A673 (cell line): Measurements from ENCODE around the gene MRPL57.

Experiments used
- EZH2 ChIP-seq: fragments of 200-600 bp; sonication (generic); IDR thresholded peaks from 2 replicates; pipeline ENCODE4 v1.6.1; 2017; ENCODE audit warnings: borderline replicate concordance, low read depth, mild to moderate bottlenecking, mixed read lengths, antibody characterized with exemption, low read length; ENCODE audit not compliant: poor library complexity, severe bottlenecking
- TF ChIP-seq, protein P1 (sequence below): fragments of 300-800, 200-600 bp; sonication (generic); conservative IDR thresholded peaks from 2 replicates; pipeline ENCODE4 v1.5.1; 2017; ENCODE audit warnings: low read depth, mild to moderate bottlenecking, antibody characterized with exemption, low read length, moderate library complexity, mixed read lengths

DNA sequence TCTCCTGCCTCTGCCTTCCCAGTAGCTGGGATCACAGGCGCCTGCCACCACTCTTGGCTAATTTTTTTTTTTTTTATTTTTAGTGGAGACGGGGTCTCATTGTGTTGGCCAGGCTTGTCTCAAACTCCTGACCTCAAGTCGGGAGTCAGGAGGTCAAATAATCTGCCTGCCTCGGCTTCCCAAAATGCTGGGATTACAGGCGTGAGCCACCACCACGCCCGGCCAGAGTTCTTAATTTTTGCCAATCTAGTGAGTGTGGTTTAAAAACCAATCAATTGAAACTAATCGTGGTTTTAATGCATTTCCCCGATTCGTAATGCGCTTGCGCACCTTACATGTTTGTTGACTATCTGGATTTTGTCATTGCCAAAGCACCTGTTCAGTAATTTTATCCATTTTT is 37.1 kb upstream of the MRPL57 start:
- TF ChIP-seq, protein P1, sequence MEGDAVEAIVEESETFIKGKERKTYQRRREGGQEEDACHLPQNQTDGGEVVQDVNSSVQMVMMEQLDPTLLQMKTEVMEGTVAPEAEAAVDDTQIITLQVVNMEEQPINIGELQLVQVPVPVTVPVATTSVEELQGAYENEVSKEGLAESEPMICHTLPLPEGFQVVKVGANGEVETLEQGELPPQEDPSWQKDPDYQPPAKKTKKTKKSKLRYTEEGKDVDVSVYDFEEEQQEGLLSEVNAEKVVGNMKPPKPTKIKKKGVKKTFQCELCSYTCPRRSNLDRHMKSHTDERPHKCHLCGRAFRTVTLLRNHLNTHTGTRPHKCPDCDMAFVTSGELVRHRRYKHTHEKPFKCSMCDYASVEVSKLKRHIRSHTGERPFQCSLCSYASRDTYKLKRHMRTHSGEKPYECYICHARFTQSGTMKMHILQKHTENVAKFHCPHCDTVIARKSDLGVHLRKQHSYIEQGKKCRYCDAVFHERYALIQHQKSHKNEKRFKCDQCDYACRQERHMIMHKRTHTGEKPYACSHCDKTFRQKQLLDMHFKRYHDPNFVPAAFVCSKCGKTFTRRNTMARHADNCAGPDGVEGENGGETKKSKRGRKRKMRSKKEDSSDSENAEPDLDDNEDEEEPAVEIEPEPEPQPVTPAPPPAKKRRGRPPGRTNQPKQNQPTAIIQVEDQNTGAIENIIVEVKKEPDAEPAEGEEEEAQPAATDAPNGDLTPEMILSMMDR, result no peak
- no peak for TF ChIP-seq EZH2
